GM04503 (cell line): ENCODE measurements around the gene WWTR1.
A peak's percentile ranks its signal among the peaks of the same experiment; 100 is the strongest.

Experiments used
- DNase-seq: peaks from one replicate; pipeline ENCODE4 v3.0.0-alpha.2; 2012; ENCODE audit warnings: low read depth

WWTR1 gene

DNA sequence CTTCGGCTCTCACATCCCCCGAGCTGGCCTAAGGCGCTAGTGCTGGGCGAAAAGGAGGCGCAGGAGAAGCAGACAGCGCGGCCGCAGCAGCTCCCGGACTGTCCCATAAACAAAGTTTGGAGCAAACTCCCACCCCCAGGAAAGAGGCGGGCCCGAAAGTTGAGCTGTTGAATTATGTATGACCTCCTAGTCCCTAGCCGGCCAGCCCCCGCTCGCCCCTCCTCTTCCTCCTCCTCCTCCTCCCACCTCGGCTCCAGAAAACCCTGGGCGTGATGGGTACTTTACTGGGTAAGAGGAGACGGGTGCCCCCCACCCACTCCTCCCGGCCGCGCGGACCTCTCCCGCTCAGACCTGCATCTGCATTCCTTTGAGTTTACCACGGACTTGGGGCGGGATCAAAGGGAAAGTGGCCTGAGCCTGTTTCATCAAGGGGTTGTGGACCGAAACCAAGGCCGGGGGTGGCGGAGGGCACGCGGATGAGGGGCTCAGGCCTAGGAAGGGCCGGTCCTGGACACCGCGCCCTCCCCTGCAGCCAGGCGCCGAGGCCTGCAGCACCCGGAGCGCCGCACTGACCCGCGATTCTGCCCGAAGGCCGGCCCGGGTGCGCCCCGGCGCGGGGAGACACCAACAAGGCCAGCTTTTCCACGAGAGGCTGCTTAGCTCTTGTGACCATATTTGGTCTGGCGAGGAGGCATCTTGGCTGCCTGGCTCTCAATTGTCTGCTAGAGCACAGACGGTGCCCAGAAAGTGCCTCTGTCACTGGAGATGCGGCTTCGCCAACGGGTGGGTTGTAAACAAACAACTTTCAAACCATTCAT is at the start of gene WWTR1:
Gene WWTR1, minus strand, starts transcription at position 100 of the 818 bp plus-strand sequence. CDS start 719 bp downstream, outside the sequence.
- peak; percentile 78 for DNase-seq

- no peak for DNase-seq
These were observed 49.1 kb upstream of the WWTR1 start for GRCh38 chr3:149706905-149707304.

GRCh38 chr3:149705416-149705815 is 47.6 kb upstream of the WWTR1 start:
- no peak for DNase-seq

DNA sequence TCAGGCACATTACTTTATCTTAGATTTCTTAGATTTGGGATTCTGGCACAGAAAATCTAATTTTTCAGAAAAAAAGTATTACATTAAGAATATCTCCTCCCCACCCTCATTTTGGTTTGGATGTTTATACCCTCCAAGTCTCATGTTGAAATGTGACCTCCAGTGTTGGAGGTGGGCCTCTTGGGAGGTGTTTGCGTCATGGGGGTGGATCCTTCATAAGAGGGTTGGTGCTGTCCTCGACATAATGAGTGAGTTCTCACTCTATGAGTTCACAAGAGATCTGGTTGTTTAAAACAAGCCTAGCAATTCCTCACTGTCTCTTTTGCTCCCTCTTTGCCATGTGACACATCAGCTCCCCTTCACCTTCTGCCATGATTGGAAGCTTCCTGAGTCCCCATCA is 45.6 kb upstream of the WWTR1 start:
- peak; percentile 47 for DNase-seq

DNA sequence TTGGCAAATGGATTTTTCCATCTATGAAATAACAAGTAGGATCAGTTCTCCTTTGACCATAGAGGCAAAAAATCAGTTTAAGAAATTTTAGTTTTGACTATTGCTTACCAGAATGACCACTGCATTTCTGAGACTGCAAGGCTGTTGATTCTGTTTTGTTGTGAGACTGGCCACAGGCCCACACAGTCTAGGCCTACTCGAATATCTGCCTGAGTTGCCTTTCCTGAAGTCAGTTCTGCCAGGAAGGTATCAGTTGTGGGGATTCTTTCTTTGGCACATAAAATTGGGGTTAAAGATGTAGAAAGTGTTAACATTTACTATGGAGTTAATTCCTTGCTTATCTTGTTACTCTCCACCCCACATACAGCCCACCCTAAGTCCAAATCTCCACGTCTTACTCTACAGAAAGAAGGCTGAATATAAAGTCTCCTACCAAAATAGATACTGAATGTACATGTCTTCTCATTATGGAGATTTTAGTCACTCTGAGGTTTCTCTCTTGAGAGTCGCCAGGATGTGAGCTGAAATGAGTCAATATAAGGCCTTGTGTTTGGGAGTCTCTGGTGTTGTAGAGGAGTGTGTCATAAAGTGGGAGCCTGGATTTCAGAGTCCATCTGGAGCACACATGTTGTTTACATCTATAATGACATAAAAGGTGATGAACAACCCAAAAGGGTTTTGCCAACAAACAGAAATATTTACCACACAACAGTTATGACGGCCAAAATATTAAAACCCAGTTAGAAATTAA is 45.0 kb upstream of the WWTR1 start:
- peak; percentile 91 for DNase-seq

GRCh38 chr3:149701977-149702350 is 44.1 kb upstream of the WWTR1 start:
- DNase-seq = no peak

DNA sequence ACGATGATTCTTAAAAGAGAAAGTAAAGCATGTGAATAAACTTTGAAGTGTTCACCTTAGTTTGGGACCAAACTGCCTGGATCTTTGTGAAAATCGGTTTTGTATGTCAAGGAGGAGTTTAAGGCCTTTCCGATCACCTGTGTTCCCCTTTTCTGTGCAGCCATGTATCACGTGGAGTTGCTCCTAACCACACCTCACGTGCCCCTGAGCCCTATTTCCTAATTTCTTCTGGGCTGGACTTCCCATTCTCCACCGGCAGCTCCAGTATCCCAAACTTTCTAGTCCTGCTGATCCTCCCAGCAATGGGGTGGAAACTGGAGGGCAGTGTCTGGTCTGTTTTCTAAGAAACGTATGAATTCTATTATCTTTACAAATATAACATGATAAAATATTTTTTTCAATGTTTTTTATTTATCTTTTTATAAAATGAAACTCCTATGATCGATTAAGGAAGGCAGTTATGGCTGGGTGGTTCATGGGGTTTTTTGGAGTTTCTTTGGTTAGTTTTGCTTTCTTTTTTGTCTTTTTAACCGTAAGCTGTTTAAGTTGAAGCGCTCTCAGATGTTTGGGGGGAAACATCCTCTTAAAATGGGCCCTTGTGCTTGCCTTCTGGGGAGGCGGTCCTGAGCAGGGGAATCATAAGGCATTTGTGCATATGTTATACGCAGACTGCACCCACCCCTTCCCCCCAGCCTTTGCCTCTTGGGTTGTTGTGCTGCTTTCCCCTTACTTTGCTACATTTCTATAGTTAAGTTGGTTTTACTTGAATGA is 43.6 kb upstream of the WWTR1 start:
- DNase-seq = no peak

GRCh38 chr3:149688122-149688757 is 30.4 kb upstream of the WWTR1 start:
- DNase-seq = no peak

- no peak for DNase-seq
These were observed 29.2 kb upstream of the WWTR1 start for GRCh38 chr3:149686996-149687395.

- DNase-seq = no peak
These were observed 20.6 kb upstream of the WWTR1 start for GRCh38 chr3:149678351-149678950.

- no peak for DNase-seq
These were observed 15.6 kb upstream of the WWTR1 start for GRCh38 chr3:149673393-149673792.

DNA sequence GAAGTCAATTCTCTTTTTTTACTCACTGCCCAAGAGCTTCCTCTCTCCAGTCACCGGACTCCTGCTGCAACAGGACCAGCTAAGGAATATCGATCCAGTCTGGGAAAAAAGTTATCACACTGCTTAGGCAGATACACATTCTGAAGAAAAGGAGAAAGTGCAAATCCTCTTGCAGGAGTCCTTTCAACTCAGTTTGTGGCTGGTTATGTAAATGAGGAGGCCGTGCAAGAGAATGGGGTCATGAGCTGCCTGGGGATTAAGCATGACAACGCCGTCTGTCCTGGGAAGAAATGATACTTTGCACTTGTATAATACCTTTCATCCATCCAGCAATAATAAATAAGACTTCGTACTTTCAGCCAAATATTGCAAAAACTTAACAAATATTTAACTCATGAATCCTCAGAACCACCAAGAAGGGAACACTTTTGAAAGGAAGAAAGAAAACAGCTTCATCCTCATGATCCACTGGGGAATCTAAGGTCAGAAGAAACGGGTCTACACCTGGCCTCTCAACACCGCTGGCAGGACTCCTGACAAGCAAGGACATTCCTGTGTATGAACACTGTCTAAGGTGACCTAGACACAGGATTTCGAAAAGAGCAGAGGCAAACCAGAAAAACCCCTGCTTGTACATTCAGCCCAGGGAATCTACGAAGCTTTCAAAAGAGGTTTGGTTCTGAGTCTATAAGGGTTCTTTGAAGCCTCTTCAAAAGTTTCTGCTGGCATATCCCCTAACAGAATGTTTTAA is 13.1 kb upstream of the WWTR1 start:
- DNase-seq = no peak

- DNase-seq = no peak
These were observed 9.8 kb upstream of the WWTR1 start for GRCh38 chr3:149667576-149667975.

- DNase-seq = no peak
These were observed 6.1 kb upstream of the WWTR1 start for GRCh38 chr3:149663966-149664365.

- DNase-seq = no peak
These were observed 4.5 kb upstream of the WWTR1 start for GRCh38 chr3:149662240-149662887.

DNA sequence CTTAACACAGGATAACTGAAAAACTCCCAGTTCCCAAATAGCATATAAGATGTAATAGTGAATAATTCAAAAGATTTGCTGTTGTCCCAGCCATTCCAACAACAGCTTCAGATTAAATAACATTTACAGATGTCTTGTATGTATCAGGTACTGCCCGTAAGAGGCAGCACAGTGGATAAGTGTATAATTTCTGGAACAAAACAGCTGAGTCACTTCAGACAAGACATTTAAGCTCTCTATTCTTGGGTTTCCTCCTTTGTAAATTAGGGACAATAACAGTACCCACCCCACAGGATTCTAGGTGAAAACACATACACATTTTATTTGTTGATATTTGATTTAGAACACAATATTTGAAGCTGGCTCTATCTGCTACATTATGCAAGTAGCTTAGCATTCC is 2.6 kb upstream of the WWTR1 start:
- no peak for DNase-seq

DNA sequence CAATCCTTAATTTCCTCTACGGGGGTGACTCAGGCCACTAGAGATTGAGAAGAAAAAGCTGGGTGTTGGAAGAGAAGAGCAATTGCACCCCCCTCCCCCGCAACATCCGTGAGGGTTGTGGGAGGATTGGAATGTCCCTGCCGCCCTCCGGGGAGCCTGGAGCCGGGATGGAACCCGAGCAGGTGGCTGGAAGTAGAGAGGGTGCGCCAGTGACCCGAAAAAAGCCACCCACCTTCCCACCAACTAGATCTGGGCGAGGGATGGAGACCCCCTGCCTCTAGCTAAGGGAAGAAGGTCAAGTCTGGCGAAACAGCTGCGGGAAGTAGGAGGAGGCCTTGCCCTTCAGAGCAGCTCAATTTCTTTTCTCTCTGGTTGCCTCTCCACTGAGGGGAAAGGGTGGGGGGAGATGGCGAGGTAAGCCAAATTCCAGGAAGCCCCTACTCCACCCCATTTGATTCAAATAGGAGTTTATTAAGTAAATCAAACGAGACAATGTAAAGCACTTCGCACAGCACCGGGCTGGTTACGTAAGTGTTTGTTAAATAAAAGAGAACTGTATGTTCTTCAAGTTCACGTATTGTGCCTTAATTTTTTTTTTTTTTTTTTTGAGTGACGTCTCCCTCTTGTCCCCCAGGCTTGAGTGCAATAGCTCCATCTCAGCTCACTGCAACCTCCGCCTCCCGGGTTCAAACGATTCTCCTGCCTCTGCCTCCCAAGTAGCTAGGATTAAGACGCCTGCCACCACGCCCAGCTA is 1.1 kb upstream of the WWTR1 start:
- DNase-seq = no peak

DNA sequence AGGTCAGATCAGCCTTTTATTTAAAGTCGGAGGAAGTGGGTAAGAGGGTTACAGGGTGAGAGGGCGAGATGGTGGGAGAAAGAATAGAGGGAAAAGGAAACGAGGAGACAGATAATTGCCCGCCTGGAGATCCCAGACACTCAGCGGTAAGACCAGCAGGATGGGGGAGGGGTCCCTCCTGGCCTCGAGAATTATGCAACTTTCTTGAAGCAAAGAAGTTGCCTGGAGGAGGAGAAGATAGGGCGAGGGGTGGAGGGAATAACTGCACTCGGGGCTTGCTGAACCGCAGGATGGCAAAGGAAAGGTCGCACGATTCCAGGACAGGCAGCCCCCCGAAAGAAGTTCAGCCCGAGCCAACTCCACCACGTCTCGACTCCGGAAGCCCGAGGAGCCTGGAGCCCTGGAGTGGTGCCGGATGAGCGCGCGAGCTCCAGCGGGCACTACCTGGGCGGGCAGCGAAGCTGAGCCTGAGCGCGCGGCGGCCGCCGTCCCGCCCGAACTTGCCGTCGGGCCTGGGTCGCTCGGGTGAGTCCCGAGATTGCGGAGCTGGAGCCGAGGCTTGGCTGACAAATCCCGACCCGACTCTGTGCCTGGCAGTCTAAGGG is 402 bp downstream of the WWTR1 start:
- no peak for DNase-seq

GRCh38 chr3:149655826-149656574 is 1.8 kb downstream of the WWTR1 start:
- no peak for DNase-seq
